Sigmoid colon (tissue), 7 donors: ENCODE results near the gene UNC5CL. TPM values are rescaled to one million over a fixed set of nuclear protein-coding genes. Genes with fewer than 3 reads are reported as not detected.

ENCODE experiments used
- DNase-seq: peaks from one replicate; pipeline ENCODE4 v3.0.0-alpha.2; 2019
- H3K27ac ChIP-seq, 4 donors: fragments of 200-600 bp; sonication (generic); one replicate each; pipeline ENCODE4 v1.5.1; 2016 to 2019; ENCODE audit warnings: mild to moderate bottlenecking in 1 of 4
- H3K27me3 ChIP-seq, 3 donors: fragments of 200-600 bp; sonication (generic); one replicate each; pipeline ENCODE4 v1.5.1; 2019; ENCODE audit warnings: mild to moderate bottlenecking in 1 of 3
- H3K36me3 ChIP-seq, 4 donors: fragments of 200-600 bp; sonication (generic); one replicate each; pipeline ENCODE4 v1.5.1; 2016 to 2019
- H3K4me1 ChIP-seq, 4 donors: fragments of 200-600 bp; sonication (generic); one replicate each; pipeline ENCODE4 v1.5.1; 2017 to 2019
- H3K4me3 ChIP-seq, 4 donors: fragments of 200-600 bp; sonication (generic); one replicate each; pipeline ENCODE4 v1.5.1; 2017 to 2019; ENCODE audit warnings: mild to moderate bottlenecking in 2 of 4, moderate library complexity in 1 of 4
- H3K9me3 ChIP-seq, 4 donors: fragments of 200-600 bp in 3 of 4; sonication (generic) in 3 of 4; one replicate each; pipeline versions ENCODE4 v1.5.1 to v1.6.1; 2013 to 2019
- CTCF ChIP-seq, 4 experiments: fragments of 450-650 bp in 3 of 4; fragments of 200-600 bp in 1 of 4; IDR thresholded peaks; one replicate each; pipeline ENCODE4 v1.5.1; 2016 to 2019; ENCODE audit warnings: antibody characterized with exemption in 4 of 4, mild to moderate bottlenecking in 3 of 4, moderate library complexity in 2 of 4
- EP300 ChIP-seq, 4 donors: sonication (generic); formaldehyde crosslinking; IDR thresholded peaks; one replicate each; pipeline ENCODE4 v1.6.1; 2017; ENCODE audit warnings: antibody characterized with exemption in 4 of 4
- POLR2A ChIP-seq, 2 donors: fragments of 450-650 bp; IDR thresholded peaks; one replicate each; pipeline ENCODE4 v1.6.1; 2016; ENCODE audit warnings: antibody characterized with exemption in 2 of 2, mild to moderate bottlenecking in 2 of 2, moderate library complexity in 2 of 2
- POLR2AphosphoS5 ChIP-seq, 4 donors: sonication (generic); formaldehyde crosslinking; IDR thresholded peaks; one replicate each; pipeline ENCODE4 v1.6.1; 2017; ENCODE audit warnings: antibody characterized with exemption in 4 of 4
- WGBS, 2 donors: extraction: QIAGEN DNeasy Blood & Tissue Kit; methylation state at CpG; one replicate each; pipeline ENCODE4 v1.1.7; 2013; 5-methylcytosine and 5-hydroxymethylcytosine counted together
- intact Hi-C: fragments of 100-400 bp; cut with DNase I; formaldehyde crosslinking; loops from one replicate; pipeline ENCODE4 v1.15.1; 2023
- polyA plus RNA-seq, 3 donors: library from polyadenylated mRNA; stranded (reverse); fragments of 200-250 nt; gene quantifications; one replicate each; pipeline ENCODE4 v1.2.3, GENCODE V29; 2013
- total RNA-seq, 4 donors: library from RNA; depleted of rRNA; stranded (reverse); fragments of >200 nt; gene quantifications; one replicate each; pipeline ENCODE4 v1.1.0, GENCODE V29; 2016
- donor health status: healthy with polysubstance abuse.
- donor health status: Bipolar disorder and iron deficiency.
- donor health status: healthy.

UNC5CL gene
- total and polyA plus RNA-seq, 7 donors, result 0.36 to 6.0 (median 1.1) TPM

DNA sequence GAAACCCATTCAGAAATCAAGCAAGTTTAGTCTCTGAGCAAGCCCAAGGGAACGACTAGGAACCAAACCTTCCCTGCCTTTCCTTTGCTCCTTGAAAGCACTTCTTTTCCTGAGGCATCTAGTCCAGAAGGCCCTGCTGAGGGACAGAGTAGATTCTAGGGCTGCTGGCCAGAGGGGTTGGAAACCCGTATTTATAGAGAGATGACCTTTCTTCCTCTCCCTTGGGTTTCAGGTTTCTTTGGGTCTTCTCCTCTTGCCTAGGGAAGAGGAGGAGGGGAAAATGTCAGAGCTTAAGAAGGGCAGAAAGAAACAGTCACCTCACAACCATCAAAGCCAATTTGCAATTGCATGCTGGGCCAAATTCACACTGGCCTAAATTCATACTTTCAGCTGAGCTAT, 19.8 kb upstream of the UNC5CL start:
- Histone ChIP-seq H3K4me3 (no peak overlapping the region), H3K36me3 (peaks cover 0 to 19% (median 3%) of the 10 kb centered on the region in 4 donors), H3K4me1 (peaks cover 0 to 57% (median 45%) of the 10 kb centered on the region in 4 donors), H3K27me3 (no peaks in the 10 kb centered on the region), H3K9me3 (no peaks in the 10 kb centered on the region), H3K27ac (peak overlapping the region in 3 of 4 donors; percentile 21 to 34 (median 24))
- 89 to 93% methylated on average over 2 of the region's 2 CpGs for WGBS, 2 donors
- DNase-seq, result no peak
- TF ChIP-seq CTCF (IDR thresholded peaks at IDR 0.05), result no peak
- no peak for TF ChIP-seq POLR2A (IDR thresholded peaks at IDR 0.05)
- TF ChIP-seq EP300 (IDR thresholded peaks at IDR 0.05), result no peak
- no peak for TF ChIP-seq POLR2AphosphoS5 (IDR thresholded peaks at IDR 0.05)
- intact Hi-C loops, result no loop called here

GRCh38 chr6:41056768-41057490, 17.9 kb upstream of the UNC5CL start:
- Histone ChIP-seq H3K36me3 (peaks cover 0 to 8% (median 2%) of the 10 kb centered on the region in 4 donors), H3K4me1 (peaks cover 0 to 70% (median 59%) of the 10 kb centered on the region in 4 donors), H3K9me3 (no peaks in the 10 kb centered on the region), H3K4me3 (no peak overlapping the region), H3K27me3 (no peaks in the 10 kb centered on the region), H3K27ac (peak overlapping the region; percentile 25 to 72 (median 66))
- intact Hi-C loops, result no loop called here
- DNase-seq, result no peak
- 84 to 94% methylated on average over 6 of the region's 6 CpGs for WGBS, 2 donors
- TF ChIP-seq POLR2AphosphoS5 (IDR thresholded peaks at IDR 0.05) (peak in 2 of 4 donors; percentile 25 to 38), POLR2A (IDR thresholded peaks at IDR 0.05) (no peak)

GRCh38 chr6:41055149-41055548, 16.1 kb upstream of the UNC5CL start:
- no peaks in the 10 kb centered on the region for H3K36me3 ChIP-seq
- H3K4me3 ChIP-seq, result no peak overlapping the region
- H3K9me3 ChIP-seq, result no peaks in the 10 kb centered on the region
- no peak for DNase-seq
- intact Hi-C loops, result no loop called here
- no peak for TF ChIP-seq CTCF (IDR thresholded peaks at IDR 0.05)
- no peak for TF ChIP-seq POLR2AphosphoS5 (IDR thresholded peaks at IDR 0.05)
- no peak for TF ChIP-seq EP300 (IDR thresholded peaks at IDR 0.05)
- TF ChIP-seq POLR2A (IDR thresholded peaks at IDR 0.05), result no peak
- H3K4me1 ChIP-seq, result peaks cover 0 to 65% (median 56%) of the 10 kb centered on the region in 4 donors
- H3K27me3 ChIP-seq, result no peaks in the 10 kb centered on the region
- H3K27ac ChIP-seq, result peak overlapping the region; percentile 30 to 72 (median 42)
- WGBS, 2 donors, result 36 to 70% methylated on average over 3 of the region's 3 CpGs

DNA sequence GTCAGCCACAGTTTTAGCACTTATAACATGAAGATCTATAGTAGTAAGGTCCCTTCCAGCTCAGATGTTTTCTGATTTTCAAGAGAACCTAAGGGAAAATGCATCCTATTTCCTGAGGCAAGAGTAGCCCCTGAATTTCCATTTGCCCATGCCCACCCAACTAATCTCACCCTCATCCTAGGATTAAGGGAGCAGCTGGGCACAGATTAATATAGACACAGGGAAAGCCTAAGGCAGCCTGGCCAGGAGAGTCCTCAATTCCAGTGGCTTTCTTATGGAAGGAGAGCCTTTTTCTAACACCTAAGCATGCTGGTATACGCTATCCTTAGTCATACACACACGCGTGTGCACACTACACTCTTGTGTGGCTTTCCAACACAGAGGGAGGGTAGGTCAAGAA, 15.5 kb upstream of the UNC5CL start:
- WGBS, 2 donors, result 97% methylated on average over 3 of the region's 3 CpGs
- peaks cover 0 to 66% (median 50%) of the 10 kb centered on the region in 4 donors for H3K4me1 ChIP-seq
- no peaks in the 10 kb centered on the region for H3K9me3 ChIP-seq
- H3K27ac ChIP-seq, result peak overlapping the region in 3 of 4 donors; percentile 38 to 72 (median 45)
- H3K27me3 ChIP-seq, result no peaks in the 10 kb centered on the region
- DNase-seq, result no peak
- no peaks in the 10 kb centered on the region for H3K36me3 ChIP-seq
- intact Hi-C loops, result no loop called here
- TF ChIP-seq POLR2A (IDR thresholded peaks at IDR 0.05) (no peak), EP300 (IDR thresholded peaks at IDR 0.05) (no peak), POLR2AphosphoS5 (IDR thresholded peaks at IDR 0.05) (no peak), CTCF (IDR thresholded peaks at IDR 0.05) (no peak)
- H3K4me3 ChIP-seq, result no peak overlapping the region

- Histone ChIP-seq H3K4me1 (peaks cover 0 to 55% (median 39%) of the 10 kb centered on the region in 4 donors), H3K27me3 (no peaks in the 10 kb centered on the region), H3K9me3 (no peaks in the 10 kb centered on the region), H3K4me3 (no peak within 1 kb of the TSS), H3K27ac (peak within 1 kb of the TSS in 3 of 4 donors; percentile 37 to 49 (median 45)), H3K36me3 (no peaks in the 10 kb centered on the region)
- WGBS, 2 donors, result 82 to 92% methylated on average over 5 of the region's 5 CpGs
- intact Hi-C loops, result no loop called here
- peak; percentile 75 for DNase-seq
- TF ChIP-seq EP300 (IDR thresholded peaks at IDR 0.05) (no peak), POLR2AphosphoS5 (IDR thresholded peaks at IDR 0.05) (peak in 1 of 4 donors; percentile 17)
Measured at GRCh38 chr6:41053041-41053440, 14.0 kb upstream of the UNC5CL start, which contains the start of gene APOBEC2. Gene APOBEC2 (plus strand): TSS chr6:41053202. CDS start chr6:41053348, 146 bp downstream.
